GM19397 (cell line): ENCODE results near the gene GJB3.
"Not testable (repeated sequence)": the region's sequence is repeated elsewhere in the genome, so short reads cannot be mapped to it uniquely, and the experiment has no call there.

ENCODE experiments used
- ATAC-seq: cut with Tn5 transposase; IDR thresholded peaks from one replicate; pipeline ENCODE4 v1.9.1; 2021; ENCODE audit warnings: mild to moderate bottlenecking, moderate library complexity; ENCODE audit not compliant: unreplicated experiment

GJB3 gene

GRCh38 chr1:34785231-34785874 is 4.3 kb downstream of the GJB3 start:
- ATAC-seq, result no peak

GRCh38 chr1:34785875-34786470 is 5.0 kb downstream of the GJB3 start:
- no peak for ATAC-seq

- ATAC-seq, result no peak
Observed at GRCh38 chr1:34786521-34787325, 5.7 kb downstream of the GJB3 start.

- ATAC-seq, result no peak
Observed at GRCh38 chr1:34787461-34788420, 6.7 kb downstream of the GJB3 start.

GRCh38 chr1:34790985-34791384 is 10.0 kb downstream of the GJB3 start:
- no peak for ATAC-seq

- no peak for ATAC-seq
Observed at GRCh38 chr1:34792424-34792823, 11.4 kb downstream of the GJB3 start.

- ATAC-seq, result no peak
Observed at GRCh38 chr1:34792868-34793727, 12.1 kb downstream of the GJB3 start, which contains the start of gene GJA4. TSS of gene GJA4 (plus strand) at chr1:34792999. CDS start at chr1:34794214, 1,215 bp downstream.

GRCh38 chr1:34794001-34794789 is 13.2 kb downstream of the GJB3 start:
- no peak for ATAC-seq

- no peak for ATAC-seq
Observed at GRCh38 chr1:34794790-34795180, 13.8 kb downstream of the GJB3 start.

- ATAC-seq, result no peak
Observed at GRCh38 chr1:34795916-34796315, 14.9 kb downstream of the GJB3 start.

GRCh38 chr1:34796990-34797389 is 16.0 kb downstream of the GJB3 start:
- ATAC-seq, result peak; percentile 69

- ATAC-seq, result no peak
Observed at GRCh38 chr1:34800214-34800613, 19.2 kb downstream of the GJB3 start.

- no peak for ATAC-seq
Observed at GRCh38 chr1:34803770-34804169, 22.8 kb downstream of the GJB3 start.

- ATAC-seq, result no peak
Observed at GRCh38 chr1:34806396-34806795, 25.4 kb downstream of the GJB3 start.

GRCh38 chr1:34808051-34808810 is 27.2 kb downstream of the GJB3 start:
- no peak for ATAC-seq

GRCh38 chr1:34810781-34811180 is 29.8 kb downstream of the GJB3 start:
- not testable (repeated sequence) for ATAC-seq

- ATAC-seq, result no peak
Observed at GRCh38 chr1:34816332-34816731, 35.3 kb downstream of the GJB3 start.

- no peak for ATAC-seq
Observed at GRCh38 chr1:34816778-34817177, 35.8 kb downstream of the GJB3 start.
